Neuronal stem cell (in vitro differentiated cells): ENCODE measurements around the gene POLG2.

Experiments
- DNase-seq: peaks from one replicate; pipeline ENCODE4 v3.0.0-alpha.2; 2013; ENCODE audit warnings: low spot score
- H2AFZ ChIP-seq: one replicate; pipeline ENCODE4 v1.6.1; 2013; ENCODE audit warnings: mild to moderate bottlenecking, low read length, inconsistent platforms
- H2AK5ac ChIP-seq: 2 replicates; pipeline ENCODE4 v1.6.1; 2013; ENCODE audit warnings: low read depth, mild to moderate bottlenecking, inconsistent platforms, low read length, moderate library complexity, mixed read lengths
- H2BK120ac ChIP-seq: 2 replicates; pipeline ENCODE4 v1.6.1; 2013; ENCODE audit warnings: low read depth, mild to moderate bottlenecking, inconsistent platforms, low read length, moderate library complexity, mixed read lengths
- H2BK12ac ChIP-seq: one replicate; pipeline ENCODE4 v1.6.1; 2013; ENCODE audit warnings: low read length, inconsistent platforms
- H2BK15ac ChIP-seq: 2 replicates; pipeline ENCODE4 v1.6.1; 2013; ENCODE audit warnings: mild to moderate bottlenecking, low read length, inconsistent platforms, mixed read lengths
- H2BK5ac ChIP-seq: one replicate; pipeline ENCODE4 v1.6.1; 2013; ENCODE audit warnings: inconsistent platforms, mild to moderate bottlenecking, low read length, moderate library complexity
- H3K14ac ChIP-seq: one replicate; pipeline ENCODE4 v1.6.1; 2013; ENCODE audit warnings: low read length, inconsistent platforms
- H3K18ac ChIP-seq: 2 replicates; pipeline ENCODE4 v1.6.1; 2013; ENCODE audit warnings: low read length, inconsistent platforms
- H3K23ac ChIP-seq: 2 replicates; pipeline ENCODE4 v1.6.1; 2013; ENCODE audit warnings: low read depth, mild to moderate bottlenecking, mixed read lengths, low read length, inconsistent platforms; ENCODE audit not compliant: poor library complexity
- H3K27ac ChIP-seq: replicated peaks from 3 replicates; pipeline ENCODE4 v1.5.1; 2013; ENCODE audit warnings: low read length, inconsistent platforms
- H3K27me3 ChIP-seq, 3 experiments: 2 replicates each; pipeline ENCODE4 v1.6.1; 2013; ENCODE audit warnings: low read length in 3 of 3, mild to moderate bottlenecking in 2 of 3, inconsistent platforms in 1 of 3, low read depth in 1 of 3, mixed read lengths in 1 of 3, moderate library complexity in 1 of 3; ENCODE audit not compliant: control insufficient read depth in 3 of 3, insufficient read depth in 3 of 3
- H3K36me3 ChIP-seq, 2 donors: replicated peaks in 1 of 2; 2 replicates each; pipeline ENCODE4 v1.6.1; 2013; ENCODE audit warnings: low read length in 2 of 2; ENCODE audit not compliant: control insufficient read depth in 2 of 2, insufficient read depth in 2 of 2
- H3K4ac ChIP-seq: 2 replicates; pipeline ENCODE4 v1.6.1; 2013; ENCODE audit warnings: inconsistent platforms, mild to moderate bottlenecking, low read length, moderate library complexity
- H3K4me1 ChIP-seq, 2 donors: 1 replicate in 1 of 2; 2 replicates in 1 of 2; pipeline ENCODE4 v1.6.1; 2013; ENCODE audit warnings: low read length in 2 of 2, low read depth in 1 of 2; ENCODE audit not compliant: control insufficient read depth in 2 of 2, insufficient read depth in 1 of 2
- H3K4me2 ChIP-seq: one replicate; pipeline ENCODE4 v1.6.1; 2013; ENCODE audit warnings: mild to moderate bottlenecking, low read length, inconsistent platforms; ENCODE audit not compliant: insufficient read depth, poor library complexity, severe bottlenecking
- H3K4me3 ChIP-seq, 2 donors: 2 replicates each; pipeline ENCODE4 v1.5.1; 2013; ENCODE audit warnings: low read length in 2 of 2, mild to moderate bottlenecking in 2 of 2, inconsistent platforms in 1 of 2, moderate library complexity in 1 of 2
- H3K79me1 ChIP-seq: one replicate; pipeline ENCODE4 v1.6.1; 2013; ENCODE audit warnings: low read depth, mild to moderate bottlenecking, inconsistent platforms, low read length, moderate library complexity
- H3K9ac ChIP-seq: one replicate; pipeline ENCODE4 v1.6.1; 2013; ENCODE audit warnings: mild to moderate bottlenecking, low read depth, low read length, inconsistent platforms; ENCODE audit not compliant: poor library complexity
- H3K9me3 ChIP-seq, 2 donors: replicated peaks in 1 of 2; 2 replicates each; pipeline versions ENCODE3 to v1.6.1; 2013; ENCODE audit warnings: low read length in 2 of 2, mild to moderate bottlenecking in 2 of 2, inconsistent platforms in 1 of 2, low read depth in 1 of 2, mixed read lengths in 1 of 2, moderate library complexity in 1 of 2; ENCODE audit not compliant: control insufficient read depth in 2 of 2, insufficient read depth in 1 of 2
- H4K8ac ChIP-seq: one replicate; pipeline ENCODE4 v1.6.1; 2013; ENCODE audit warnings: low read depth, mild to moderate bottlenecking, inconsistent platforms, low read length, moderate library complexity
- H4K91ac ChIP-seq: one replicate; pipeline ENCODE4 v1.6.1; 2013; ENCODE audit warnings: low read length, low read depth, mild to moderate bottlenecking, inconsistent platforms; ENCODE audit not compliant: poor library complexity
- WGBS, 2 donors: extraction: QIAGEN DNeasy Blood & Tissue Kit; methylation state at CpG; one replicate each; pipeline ENCODE4 v1.1.7; 2013; ENCODE audit warnings: missing lambda C conversion rate in 2 of 2, mixed read lengths in 1 of 2; ENCODE audit not compliant: insufficient read length in 2 of 2, insufficient replicate concordance in 1 of 2; ENCODE audit errors: extremely low coverage in 2 of 2; 5-methylcytosine and 5-hydroxymethylcytosine counted together

Gene POLG2

DNA sequence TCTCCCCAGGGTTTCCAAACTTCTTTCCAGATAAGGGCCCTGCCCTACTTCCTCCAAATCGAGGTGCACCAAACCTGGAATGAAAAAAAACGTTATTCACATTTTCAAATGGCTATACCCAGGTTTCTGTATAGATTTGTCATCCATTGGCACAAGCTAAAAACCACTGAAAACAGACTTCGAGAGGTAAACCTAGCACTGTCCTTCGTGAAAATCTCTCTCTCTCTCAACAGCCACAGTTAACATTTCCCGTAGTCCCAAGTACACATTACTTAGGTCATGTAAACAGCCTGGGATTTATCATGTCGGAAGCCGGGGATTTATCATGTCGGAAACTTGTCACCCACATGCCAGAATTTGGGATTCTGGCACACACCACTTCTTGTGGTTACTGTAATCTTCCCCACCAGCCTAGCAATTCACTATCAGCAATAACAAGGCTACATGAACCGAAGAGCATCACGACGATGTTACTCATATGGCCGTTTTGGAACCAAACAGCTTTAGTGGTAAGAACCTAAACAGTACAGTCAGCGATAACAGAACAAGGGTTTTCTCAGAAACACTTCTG is 8.0 kb upstream of the POLG2 start:
- WGBS, 2 donors = no CpG with 5 or more reads among the region's 13 CpGs
- Histone ChIP-seq H3K27ac (no peak overlapping the region), H4K91ac (no peak overlapping the region), H3K4me1 (peaks cover 3 to 11% of the 10 kb centered on the region in 2 donors), H3K23ac (no peak overlapping the region), H3K4me3 (peak overlapping the region; percentile 88 to 99), H3K18ac (peak overlapping the region; percentile 21), H3K9me3 (no peaks in the 10 kb centered on the region), H2AFZ (no peak overlapping the region), H3K14ac (no peak overlapping the region), H3K4ac (no peak overlapping the region), H3K4me2 (peak overlapping the region; percentile 51), H3K9ac (peak overlapping the region; percentile 87), H2BK5ac (no peak overlapping the region), H3K36me3 (peaks cover 43 to 75% of the 10 kb centered on the region in 2 donors), H2BK15ac (no peak overlapping the region), H3K27me3 (no peaks in the 10 kb centered on the region), H4K8ac (no peak overlapping the region), H2BK12ac (no peak overlapping the region), H2AK5ac (no peak overlapping the region), H3K79me1 (peaks cover 5% of the 10 kb centered on the region), H2BK120ac (no peak overlapping the region)
- no peak for DNase-seq

DNA sequence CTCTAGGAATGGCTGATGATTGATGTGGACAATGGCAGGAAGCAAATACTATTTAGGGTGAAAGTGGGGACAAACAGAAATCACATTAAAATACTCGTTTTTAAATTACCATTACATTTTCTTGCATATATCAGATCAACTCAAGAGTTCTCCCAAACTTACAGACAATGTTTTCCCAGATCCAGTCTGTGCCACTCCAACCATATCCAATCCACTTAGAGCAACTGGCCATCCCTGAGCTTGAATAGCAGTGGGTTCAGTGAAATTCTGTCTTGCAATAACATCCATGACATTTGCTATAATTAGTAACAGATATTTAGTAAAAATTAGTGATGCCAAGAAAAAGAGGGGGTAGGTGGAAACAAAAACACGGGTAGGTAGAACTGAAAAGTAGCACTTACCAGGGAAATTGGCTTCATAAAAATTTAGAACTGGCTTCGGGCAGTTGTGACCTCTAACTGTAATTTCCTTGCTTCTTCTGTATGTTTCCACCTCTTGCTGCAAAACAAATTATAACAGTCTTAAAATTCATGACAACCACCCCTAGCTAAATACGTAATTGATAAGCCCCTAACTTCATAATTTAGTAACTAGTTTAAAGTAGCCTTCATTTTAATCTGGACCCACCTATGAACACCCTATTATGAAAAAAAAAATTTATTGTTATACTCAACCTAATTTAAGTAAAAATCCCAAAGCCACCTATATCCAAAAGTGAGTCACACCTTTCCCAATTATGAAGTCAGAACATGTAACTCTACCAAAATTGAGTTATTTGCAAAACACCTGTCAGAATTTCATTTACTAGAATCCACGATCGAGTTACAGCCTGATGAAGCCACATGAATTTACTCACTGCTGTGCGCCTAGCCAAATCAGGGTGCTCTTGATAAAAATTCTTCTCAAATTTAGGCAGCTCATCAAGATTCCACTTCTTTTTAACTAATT is 7.2 kb upstream of the POLG2 start:
- Histone ChIP-seq H3K4me3 (peak overlapping the region in 1 of 2 donors; percentile 88), H2AK5ac (no peak overlapping the region), H3K4me1 (peaks cover 3 to 11% of the 10 kb centered on the region in 2 donors), H2BK15ac (no peak overlapping the region), H4K8ac (no peak overlapping the region), H2BK5ac (no peak overlapping the region), H3K18ac (no peak overlapping the region), H3K9ac (no peak overlapping the region), H3K4ac (no peak overlapping the region), H3K23ac (no peak overlapping the region), H3K27ac (no peak overlapping the region), H2AFZ (no peak overlapping the region), H3K27me3 (no peaks in the 10 kb centered on the region), H3K4me2 (peak overlapping the region; percentile 51), H2BK12ac (no peak overlapping the region), H3K79me1 (peaks cover 5% of the 10 kb centered on the region), H4K91ac (no peak overlapping the region), H3K14ac (no peak overlapping the region), H3K36me3 (peaks cover 41 to 75% of the 10 kb centered on the region in 2 donors), H3K9me3 (no peaks in the 10 kb centered on the region), H2BK120ac (no peak overlapping the region)
- no peak for DNase-seq
- no CpG with 5 or more reads among the region's 7 CpGs for WGBS, 2 donors

- no peak for DNase-seq
- H2AFZ ChIP-seq = no peak overlapping the region
- no peak overlapping the region for H2AK5ac ChIP-seq
- no peak overlapping the region for H3K4ac ChIP-seq
- no peak overlapping the region for H2BK15ac ChIP-seq
- H4K91ac ChIP-seq = no peak overlapping the region
- no peak overlapping the region for H2BK5ac ChIP-seq
- no peak overlapping the region for H3K23ac ChIP-seq
- H3K9ac ChIP-seq = no peak overlapping the region
- H2BK12ac ChIP-seq = no peak overlapping the region
- no peak overlapping the region for H3K14ac ChIP-seq
- no peaks in the 10 kb centered on the region for H3K9me3 ChIP-seq
- H3K27me3 ChIP-seq = no peaks in the 10 kb centered on the region
- peaks cover 3 to 8% of the 10 kb centered on the region in 2 donors for H3K4me1 ChIP-seq
- no peak overlapping the region for H4K8ac ChIP-seq
- peaks cover 38 to 75% of the 10 kb centered on the region in 2 donors for H3K36me3 ChIP-seq
- H3K79me1 ChIP-seq = peaks cover 5% of the 10 kb centered on the region
- no CpG with 5 or more reads among the region's 5 CpGs for WGBS, 2 donors
- no peak overlapping the region for H3K4me2 ChIP-seq
- no peak overlapping the region for H2BK120ac ChIP-seq
- no peak overlapping the region for H3K27ac ChIP-seq
- H3K4me3 ChIP-seq = no peak overlapping the region
- no peak overlapping the region for H3K18ac ChIP-seq
These were observed 6.5 kb upstream of the POLG2 start for GRCh38 chr17:64503341-64503740.

- Histone ChIP-seq H3K4me3 (no peak overlapping the region), H3K9ac (no peak overlapping the region), H2AK5ac (no peak overlapping the region), H3K18ac (no peak overlapping the region), H3K14ac (no peak overlapping the region), H3K27me3 (no peaks in the 10 kb centered on the region), H3K4ac (no peak overlapping the region), H2BK15ac (no peak overlapping the region), H2BK120ac (no peak overlapping the region), H3K79me1 (peaks cover 5% of the 10 kb centered on the region), H3K23ac (no peak overlapping the region), H3K27ac (no peak overlapping the region), H2AFZ (no peak overlapping the region), H3K9me3 (no peaks in the 10 kb centered on the region), H4K91ac (no peak overlapping the region), H2BK12ac (no peak overlapping the region), H4K8ac (no peak overlapping the region), H3K4me2 (no peak overlapping the region), H2BK5ac (no peak overlapping the region), H3K36me3 (peaks cover 38 to 75% of the 10 kb centered on the region in 2 donors), H3K4me1 (peaks cover 3 to 7% of the 10 kb centered on the region in 2 donors)
- DNase-seq = no peak
- WGBS, 2 donors = no CpG with 5 or more reads among the region's 2 CpGs
These were observed 6.0 kb upstream of the POLG2 start for GRCh38 chr17:64502809-64503208.
